Activated CD4-positive, alpha-beta T cell treated with anti-CD3 and anti-CD28 coated beads, Interleukin-2, amount 50 U/mL, for 4 hours (primary cell): Measurements from ENCODE around the gene STRN3.
"Not testable (repeated sequence)": the region's sequence is repeated elsewhere in the genome, so short reads cannot be mapped to it uniquely, and the experiment has no call there.

ENCODE experiments used
- DNase-seq, 2 experiments: peaks; one replicate each; pipeline ENCODE4 v3.0.0-alpha.2; 2020

STRN3 gene, protein sequence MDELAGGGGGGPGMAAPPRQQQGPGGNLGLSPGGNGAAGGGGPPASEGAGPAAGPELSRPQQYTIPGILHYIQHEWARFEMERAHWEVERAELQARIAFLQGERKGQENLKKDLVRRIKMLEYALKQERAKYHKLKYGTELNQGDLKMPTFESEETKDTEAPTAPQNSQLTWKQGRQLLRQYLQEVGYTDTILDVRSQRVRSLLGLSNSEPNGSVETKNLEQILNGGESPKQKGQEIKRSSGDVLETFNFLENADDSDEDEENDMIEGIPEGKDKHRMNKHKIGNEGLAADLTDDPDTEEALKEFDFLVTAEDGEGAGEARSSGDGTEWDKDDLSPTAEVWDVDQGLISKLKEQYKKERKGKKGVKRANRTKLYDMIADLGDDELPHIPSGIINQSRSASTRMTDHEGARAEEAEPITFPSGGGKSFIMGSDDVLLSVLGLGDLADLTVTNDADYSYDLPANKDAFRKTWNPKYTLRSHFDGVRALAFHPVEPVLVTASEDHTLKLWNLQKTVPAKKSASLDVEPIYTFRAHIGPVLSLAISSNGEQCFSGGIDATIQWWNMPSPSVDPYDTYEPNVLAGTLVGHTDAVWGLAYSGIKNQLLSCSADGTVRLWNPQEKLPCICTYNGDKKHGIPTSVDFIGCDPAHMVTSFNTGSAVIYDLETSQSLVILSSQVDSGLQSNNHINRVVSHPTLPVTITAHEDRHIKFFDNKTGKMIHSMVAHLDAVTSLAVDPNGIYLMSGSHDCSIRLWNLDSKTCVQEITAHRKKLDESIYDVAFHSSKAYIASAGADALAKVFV

DNA sequence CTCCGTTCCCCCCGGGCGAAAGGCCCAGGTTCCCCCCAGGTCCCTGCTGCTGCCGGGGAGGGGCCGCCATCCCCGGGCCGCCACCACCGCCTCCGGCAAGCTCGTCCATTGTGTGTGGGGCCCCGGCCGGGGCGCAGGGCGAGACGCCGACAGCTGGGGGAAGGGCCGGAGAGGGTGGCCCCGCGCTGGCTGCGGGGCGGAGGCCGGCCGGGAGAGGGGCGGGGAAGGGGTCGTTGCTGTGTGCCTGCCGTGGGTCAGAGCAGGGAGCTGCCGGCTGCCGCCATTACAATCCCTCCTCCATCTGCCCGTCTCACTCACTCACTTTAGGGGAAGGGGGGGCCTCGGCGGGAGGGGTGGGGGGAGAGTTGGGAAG, at the start of gene STRN3:
Gene STRN3, minus strand, starts transcription at position 303 of the 373 bp plus-strand sequence. Its CDS starts 194 bp downstream, at position 109.
- no peak for DNase-seq

DNA sequence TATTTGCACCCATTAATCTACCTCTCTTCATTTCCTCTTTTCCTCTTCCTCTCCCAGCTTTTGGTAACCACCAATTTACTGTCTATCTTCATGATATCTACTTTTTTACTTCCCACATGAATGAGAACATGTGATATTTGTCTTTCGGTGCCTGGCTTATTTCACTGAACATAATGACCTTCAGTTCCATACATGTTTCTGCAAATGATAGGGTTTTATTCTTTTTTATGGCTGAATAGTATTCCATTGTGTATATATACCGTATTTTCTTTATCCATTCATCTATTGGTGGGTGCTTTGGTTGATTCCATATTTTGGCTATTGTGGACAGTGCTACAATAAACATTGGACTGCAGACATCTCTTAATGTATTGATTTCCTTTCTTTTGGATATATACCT, 49.0 kb upstream of the STRN3 start:
- no peak for DNase-seq

DNA sequence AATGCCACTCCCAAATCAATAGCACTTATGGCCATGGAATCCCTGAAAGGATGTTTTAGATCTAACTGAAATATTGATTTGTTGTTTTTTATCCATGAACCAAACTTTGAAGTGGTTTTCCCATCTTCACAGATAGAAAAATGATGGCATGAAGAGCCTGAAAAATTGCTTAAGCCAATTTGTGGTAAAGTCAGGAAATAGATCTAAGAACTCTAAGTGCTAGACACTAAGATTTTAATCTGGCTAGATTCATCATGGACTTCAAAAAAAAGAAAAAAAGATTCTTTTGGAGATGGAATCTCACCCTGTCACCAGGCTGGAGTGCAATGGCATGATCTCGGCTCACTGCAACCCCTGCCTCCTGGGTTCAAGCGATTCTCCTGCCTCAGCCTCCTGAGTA, 45.0 kb upstream of the STRN3 start:
- no peak for DNase-seq

DNA sequence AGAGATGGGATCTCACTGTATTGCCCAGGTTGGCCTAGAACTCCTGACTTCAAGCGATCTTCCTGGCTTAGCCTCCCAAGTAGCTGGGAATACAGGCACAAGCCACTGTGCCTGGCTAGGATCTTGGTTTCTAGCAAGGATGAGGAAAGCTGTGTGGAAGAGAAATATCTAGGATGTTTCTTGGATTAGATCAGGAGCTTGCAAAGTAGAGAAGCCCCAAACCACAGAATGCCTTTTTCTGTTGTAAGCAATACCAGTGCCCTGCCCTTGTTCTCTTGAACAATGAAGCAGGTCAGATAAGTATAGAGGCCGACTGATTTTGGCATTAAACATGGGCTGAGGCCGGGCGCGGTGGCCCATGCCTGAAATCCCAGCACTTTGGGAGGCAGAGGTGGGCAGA, 44.3 kb upstream of the STRN3 start:
- no peak for DNase-seq

DNA sequence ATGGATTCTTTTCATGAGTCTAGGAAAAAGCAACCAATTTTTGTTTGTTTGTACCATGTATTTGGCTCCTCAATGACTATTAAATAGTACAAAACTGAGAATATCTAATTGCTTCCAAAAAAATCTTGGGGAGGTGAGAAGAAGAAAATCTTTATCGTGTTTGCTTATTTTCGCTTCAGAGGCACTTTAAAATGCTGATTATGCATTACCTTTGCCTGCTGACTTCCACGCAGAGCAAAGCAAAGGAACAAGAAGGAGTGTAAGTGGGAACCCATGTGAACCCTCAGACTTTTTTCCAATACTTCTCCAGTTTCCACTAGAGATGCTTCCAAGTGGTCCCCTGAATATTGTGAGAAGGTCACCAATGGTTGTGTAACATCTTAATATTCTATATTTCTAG, 43.2 kb upstream of the STRN3 start:
- DNase-seq: no peak

DNA sequence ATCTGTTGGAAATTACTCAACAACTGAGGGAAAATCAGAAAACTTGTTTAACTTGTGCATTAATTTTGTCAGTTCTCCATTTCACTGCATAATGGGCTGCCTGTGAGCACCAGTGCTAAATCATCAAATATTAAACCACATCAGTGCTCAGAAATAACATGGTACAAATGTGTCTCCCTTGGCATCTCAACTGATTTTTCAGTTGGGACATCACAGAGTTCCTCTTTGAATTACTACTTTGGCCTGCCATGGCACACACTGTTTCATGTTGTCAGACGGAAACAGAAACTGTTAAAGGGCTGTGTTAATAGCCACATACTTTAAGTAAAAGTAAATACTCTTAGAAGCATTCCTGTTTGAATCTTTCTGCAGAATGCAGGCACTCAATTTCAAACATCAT, 42.1 kb upstream of the STRN3 start:
- no peak for DNase-seq

DNA sequence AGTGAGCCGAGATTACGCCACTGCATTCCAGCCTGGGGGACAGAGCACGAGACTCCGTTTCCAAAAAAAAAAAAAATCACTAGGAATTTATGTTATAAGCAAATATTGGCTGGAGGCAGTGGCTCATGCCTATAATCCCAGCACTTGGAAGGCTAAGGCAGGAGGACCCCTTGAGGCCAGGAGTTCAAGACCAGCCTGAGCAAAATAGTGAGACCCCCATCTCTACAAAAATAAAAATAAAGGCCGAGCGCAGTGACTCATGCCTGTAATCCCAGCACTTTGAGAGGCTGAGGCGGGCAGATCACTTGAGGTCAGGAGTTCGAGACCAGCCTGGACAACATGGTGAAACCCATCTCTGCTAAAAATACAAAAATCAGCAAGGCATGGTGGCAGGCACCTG, 36.7 kb upstream of the STRN3 start:
- not testable (repeated sequence) for DNase-seq

DNA sequence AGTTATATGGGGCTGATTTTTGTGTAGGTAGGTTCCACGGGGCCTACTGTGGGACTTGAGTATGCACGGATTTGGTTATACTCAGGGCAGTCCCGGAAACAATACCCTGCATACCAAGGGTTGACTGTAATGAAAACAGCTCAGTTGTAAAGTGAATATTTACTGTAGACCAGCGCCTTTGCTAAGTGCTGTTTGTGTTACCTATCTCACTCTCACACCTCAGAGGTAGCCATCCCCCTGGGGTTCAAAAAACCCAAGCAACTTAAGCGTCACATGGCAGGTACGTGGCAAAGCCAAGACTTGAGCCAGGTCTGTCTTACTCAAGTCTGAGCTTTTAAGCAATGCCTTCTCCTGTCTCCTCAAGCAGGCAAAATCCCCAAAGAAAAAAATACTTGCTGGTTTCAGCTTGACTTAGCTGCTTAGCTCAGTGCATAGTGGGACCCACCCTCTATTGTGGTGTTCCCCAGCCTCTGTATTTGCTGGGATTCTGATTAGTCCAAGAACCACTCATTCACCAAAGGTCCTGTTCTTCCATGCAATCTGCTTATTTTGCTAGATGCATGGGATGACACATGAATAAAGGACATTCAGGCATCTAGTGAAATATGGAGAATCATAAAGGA, 34.2 kb upstream of the STRN3 start:
- no peak for DNase-seq

DNA sequence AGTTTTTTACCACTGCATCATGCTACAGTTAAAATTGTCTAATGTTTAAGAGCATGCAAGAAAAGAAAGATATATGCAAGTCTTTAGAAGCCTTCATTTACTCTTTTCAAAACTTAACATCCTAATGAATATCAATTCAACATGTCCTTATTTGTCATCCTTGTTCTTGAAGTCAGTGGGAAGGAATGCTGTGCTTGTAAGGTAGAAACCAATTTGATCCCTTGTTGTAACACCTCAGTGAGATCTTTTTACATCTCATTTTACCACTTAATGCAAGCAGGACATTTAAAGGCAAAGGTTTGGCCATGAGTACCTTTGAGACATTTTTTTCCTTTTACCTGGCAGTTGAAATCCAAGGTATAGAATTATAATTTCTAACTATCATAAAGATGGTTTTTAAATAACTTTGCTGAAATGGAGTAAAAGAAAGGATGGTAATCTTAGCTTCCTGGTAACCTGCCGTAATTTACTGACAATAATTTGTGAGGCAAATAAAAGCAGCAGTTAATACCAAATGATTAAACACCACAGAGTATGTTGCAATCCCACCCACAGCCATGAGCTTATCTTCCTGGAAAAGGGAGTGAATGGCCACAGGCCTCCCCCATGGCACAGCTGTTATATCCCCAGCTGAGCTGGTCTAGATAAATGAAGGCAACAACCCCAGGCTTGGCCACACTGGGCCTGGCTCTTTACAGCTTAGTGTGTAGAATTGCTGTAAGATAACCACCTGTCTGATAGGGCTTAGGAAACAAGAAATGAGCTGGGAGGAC, 33.2 kb upstream of the STRN3 start:
- DNase-seq: no peak

DNA sequence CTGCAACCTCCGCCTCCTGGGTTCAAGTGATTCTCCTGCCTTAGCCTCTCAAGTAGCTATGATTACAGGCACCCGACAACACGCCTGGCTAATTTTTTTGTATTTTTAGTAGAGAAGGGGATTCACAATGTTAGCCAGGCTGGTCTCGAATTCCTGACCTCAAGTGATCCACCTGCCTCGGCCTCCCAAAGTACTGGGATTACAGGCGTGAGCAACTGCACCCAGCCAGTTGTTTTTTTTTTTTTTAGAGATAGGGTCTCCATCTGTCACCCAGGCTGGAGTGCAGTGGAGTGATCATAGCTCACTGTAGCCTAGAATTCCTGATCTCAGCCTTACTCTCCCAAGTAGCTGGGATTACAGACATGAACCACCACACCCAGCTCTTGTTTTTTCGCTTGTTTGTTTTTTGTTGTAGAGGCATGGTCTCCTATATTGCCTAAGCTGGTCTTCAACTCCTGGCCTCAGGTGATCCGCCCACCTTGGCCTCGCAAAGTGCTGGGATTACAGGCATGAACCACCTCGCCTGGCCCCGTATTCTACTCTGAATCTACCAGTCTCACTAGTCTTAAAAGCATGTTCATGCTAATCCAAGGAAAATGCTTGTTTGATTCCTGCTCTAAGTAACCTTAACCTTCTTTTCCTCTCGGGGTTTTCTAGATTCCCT, 31.7 kb upstream of the STRN3 start:
- DNase-seq: no peak

DNA sequence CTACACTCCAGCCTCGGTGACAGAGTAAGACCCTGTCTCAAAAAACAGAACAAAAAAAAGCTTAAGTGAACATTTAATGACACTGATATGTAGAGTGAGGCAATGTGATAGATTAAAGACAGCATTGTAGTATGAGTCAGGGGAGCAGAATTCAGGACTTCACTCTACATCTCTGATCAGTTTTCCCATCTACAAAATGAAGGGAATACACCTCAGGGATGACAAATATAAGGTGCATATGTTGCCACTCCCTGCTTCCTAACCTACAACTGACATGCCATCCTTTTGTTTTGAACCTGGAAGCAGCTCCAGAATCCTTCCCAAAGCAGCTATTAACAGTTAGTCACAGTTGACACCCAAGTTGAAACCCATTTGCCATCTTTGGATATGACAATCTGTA, 30.9 kb upstream of the STRN3 start:
- no peak for DNase-seq

DNA sequence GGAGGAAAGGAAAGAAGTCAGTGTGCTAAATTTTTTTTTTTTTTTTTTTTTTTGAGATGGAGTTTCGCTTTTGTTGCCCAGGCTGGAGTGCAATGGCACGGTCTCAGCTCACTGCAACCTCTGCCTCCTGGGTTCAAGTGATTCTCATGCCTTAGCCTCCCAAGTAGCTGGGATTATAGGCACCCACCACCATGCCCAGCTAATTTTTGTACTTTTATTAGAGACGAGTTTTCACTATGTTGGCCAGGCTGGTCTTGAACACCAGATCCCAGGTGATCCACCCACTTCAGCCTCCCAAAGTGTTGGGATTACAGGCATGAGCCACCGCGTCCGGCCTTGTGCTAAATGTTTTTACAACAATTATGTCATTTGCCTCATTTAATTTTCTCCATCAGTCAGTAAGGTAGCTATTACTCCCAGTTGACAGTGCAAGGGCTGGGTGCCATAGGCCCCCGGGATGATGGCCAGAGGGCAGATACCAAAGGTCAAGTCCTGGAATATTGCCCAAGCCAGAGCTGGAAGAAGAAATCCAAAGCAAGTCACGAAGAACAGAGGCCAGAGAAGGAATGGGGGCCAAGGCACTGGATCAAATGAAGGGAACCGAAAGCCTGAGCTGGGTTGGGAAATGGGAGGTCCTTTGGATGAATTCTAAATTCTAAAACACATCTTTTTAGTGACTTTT, 26.9 kb upstream of the STRN3 start:
- not testable (repeated sequence) for DNase-seq

DNA sequence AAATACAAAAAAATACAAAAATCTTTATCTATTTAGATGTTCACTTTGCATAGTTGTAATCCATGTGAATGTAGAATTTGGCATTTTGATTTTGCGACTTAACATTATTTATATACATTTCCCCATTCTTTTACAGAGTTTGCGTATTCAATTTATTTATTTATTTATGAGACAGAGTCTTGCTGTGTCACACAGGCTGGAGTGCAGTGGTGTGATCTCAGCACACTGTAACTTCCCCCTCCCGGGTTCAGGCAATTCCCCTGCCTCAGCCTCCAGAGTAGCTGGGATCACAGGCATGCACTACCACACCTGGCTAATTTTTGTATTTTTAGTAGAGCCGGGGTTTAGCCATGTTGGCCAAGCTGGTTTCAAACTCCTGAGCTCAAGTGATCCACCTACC, 25.3 kb upstream of the STRN3 start:
- no peak for DNase-seq

DNA sequence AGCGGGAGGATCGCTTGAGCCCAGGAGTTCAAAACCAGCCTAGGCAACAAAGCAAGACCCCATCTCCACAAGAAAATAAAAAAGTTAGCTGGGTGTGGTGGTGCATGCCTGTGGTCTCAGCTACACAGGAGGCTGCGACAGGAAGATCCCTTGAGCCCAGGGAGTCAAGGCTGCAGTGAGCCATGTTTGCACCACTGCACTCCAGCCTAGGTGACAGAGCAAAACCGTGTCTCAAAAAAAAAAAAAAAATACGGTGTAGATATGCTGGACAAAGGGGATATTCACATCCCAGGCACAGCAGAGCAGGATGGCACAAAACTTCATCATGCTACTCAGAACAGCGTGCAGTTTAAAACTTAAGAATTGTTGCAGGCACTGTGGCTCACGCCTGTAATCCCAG, 24.8 kb upstream of the STRN3 start:
- DNase-seq: no peak

DNA sequence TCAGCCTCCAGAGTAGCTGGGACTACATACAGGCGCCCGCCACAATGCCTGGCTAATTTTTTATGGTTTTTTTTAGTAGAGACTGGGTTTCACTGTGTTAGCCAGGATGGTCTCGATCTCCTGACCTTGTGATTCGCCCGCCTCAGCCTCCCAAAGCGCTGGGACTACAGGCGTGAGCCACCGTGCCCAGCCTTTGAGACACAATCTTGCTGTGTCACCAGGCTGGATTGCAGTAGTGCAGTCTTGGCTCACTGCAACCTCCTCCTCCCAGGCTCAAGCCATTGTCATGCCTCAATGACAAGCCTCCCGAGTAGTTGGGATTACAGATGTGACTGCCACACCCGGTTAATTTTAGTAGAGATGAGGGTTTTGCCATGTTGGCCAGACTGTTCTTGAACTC, 21.3 kb upstream of the STRN3 start:
- no peak for DNase-seq

DNA sequence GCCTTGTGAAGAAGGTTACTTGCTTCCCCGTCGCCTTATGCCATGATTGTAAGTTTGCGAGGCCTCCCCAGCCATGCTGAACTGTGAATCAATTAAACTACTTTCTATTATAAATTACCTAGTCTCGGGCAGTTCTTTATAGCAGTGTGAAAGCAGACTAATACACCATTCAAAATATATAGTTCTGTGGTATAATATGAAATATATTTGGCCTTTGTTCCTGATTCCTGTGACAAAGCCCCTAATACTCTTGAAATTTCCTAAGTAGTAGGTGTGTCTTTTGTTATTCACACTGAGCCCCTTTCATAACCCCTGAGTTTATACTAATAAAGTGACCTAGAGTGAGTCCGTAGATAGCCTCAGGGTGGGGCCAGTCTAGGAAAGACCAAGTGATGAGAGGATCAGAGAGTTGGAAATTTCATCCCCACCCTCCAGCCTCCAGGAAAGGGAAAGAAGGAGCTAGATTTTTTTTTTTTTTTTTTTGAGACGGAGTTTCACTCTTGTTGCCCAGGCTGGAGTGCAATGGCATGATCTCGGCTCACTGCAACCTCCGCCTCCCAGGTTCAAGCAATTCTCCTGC, 19.4 kb upstream of the STRN3 start:
- no peak for DNase-seq

DNA sequence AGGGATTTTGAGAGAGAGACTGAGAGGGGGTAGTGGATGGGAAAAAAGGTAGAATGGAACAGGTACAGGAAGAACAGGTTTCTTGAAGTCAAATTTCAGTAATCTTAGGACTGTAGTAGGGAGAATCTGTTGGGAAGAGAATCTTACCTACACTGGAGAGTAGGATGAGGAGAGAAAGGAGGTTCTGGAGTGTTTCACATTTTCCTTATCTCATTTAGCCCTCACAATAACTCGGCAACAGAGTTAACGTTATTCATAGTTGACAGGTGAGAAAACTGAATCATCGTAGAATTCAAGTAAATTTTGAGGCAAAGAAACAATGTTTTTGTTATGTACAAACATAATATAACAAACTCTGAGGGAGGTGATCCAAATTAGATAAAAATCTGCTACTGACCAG, 17.2 kb upstream of the STRN3 start:
- no peak for DNase-seq

DNA sequence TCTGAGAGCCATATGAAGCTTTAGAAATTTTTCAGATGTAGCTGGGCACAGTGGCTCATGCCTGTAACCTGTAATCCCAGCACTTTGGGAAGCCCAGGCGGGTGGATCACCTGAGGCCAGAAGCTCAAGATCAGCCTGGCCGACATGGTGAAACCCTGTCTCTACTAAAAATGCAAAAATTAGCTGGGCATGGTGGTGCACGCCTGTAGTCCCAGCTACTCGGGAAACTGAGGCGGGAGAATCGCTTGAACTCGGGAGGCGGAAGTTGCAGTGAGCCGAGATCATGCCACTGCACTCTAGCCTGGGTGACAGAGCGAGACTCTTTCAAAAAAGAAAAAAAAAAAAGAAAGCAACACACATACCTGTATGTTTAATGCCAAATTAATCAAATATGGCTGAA, 16.7 kb upstream of the STRN3 start:
- not testable (repeated sequence) for DNase-seq

DNA sequence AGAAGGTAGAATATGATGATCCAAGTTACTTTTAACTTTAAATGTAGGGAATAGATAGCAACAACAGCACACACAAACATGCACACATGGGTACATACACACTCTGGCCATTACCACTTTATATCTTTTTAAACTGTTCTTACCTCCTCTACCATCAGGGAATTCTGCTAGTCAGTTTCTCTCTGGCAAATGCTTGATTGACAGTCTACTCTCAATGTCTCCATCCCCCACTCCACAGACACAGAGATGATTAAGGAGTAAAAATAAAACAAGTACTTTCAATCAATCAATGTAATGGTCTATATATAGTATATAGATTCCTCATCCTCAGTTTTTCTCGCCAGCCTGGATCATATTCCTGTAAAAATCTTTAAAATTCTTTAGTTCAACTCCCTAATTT, 16.1 kb upstream of the STRN3 start:
- no peak for DNase-seq

DNA sequence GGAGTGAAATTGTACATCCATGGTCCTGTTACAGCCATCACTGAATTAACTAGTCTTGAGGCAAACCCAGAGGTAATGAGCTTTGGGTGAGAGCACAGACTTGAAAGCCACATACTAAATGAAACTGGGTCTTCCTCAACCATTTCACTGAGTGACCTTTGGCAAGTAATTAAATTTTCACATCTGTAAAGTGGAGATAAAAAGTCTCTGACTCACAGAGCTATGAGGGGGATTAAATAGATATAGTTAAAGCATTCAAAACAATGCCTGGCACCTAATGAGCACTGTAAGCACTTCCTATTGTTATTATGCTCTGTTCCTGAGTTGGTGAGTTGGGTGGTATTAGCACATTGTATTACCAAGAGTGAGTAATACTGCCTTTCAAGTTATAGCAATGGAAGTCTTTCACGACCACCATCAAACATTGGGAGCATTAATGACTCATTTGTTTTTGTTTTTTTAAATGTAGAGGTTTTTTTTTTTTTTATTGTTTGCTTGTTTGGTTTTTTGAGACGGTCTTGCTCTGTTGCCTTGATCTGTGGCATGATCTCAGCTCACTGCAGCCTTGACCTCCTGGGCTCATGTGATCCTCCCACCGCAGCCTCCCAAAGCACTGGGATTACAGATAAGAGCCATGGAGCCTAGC, 12.5 kb upstream of the STRN3 start:
- DNase-seq: no peak

DNA sequence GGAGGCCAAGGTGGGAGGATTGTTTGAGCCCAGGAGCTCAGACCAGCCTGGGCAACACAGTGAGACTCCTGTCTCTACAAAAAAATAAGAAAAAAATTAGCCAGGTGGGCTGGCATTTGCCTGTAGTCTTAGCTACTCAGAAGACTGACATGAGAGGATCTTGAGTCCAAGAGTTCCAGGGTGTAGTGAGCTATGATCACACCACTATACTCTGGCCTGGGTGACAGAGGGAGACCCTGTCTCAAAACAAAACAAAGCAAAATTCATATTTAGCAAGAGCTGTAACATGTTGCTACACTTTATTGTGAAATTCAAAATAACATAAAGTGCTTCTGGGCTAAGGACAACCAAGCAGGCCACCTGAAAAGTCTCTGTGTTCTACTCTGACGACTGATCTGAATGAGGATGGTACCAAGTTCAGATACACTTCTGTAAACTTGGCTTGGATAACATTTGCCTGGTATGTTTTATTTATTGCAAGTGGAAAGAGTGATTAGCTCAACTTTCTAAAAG, 11.6 kb upstream of the STRN3 start:
- DNase-seq: no peak
